HS-27A (cell line): ENCODE data around the gene ATG5.

Experiments
- DNase-seq: peaks from one replicate; pipeline ENCODE4 v3.0.0-alpha.2; 2012; ENCODE audit warnings: low read depth, missing footprints

Gene ATG5

DNA sequence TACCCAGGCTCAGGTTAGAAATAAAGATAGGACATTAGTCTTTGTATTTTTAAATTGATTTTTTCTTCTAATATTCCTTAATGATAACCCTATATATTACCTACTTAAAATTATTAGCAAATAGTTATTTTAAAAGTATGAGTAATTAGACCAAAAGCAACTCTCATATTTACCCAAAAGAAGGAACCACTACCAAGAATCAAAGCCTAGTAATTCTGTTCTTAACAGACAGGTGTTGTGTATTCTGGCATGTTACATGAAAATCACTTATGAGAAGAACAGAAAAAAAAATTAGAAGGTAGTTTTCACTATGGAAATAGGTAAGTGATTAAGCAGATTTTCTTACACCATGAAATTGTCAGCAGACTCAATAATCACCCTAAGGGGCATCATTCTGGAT, 105.1 kb downstream of the ATG5 start:
- no peak for DNase-seq

DNA sequence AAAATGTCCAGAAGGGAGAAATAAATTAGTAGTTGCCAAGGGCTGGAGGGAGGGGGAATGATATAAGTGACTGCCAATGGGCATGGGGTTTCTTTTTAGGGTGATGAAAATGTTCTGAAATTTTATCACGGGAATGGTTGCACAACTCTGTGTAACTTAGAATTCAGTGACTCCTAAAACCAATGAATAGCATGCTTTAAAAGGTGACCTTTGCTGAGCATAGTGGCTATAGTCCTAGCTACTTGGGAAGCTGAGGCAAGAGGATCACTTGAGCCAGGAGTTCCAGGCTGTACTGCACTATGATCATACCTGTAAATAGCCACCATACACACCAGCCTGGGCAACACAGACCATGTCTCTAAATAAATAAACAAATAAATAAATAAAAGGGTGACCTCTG, 109.0 kb downstream of the ATG5 start:
- DNase-seq = no peak

DNA sequence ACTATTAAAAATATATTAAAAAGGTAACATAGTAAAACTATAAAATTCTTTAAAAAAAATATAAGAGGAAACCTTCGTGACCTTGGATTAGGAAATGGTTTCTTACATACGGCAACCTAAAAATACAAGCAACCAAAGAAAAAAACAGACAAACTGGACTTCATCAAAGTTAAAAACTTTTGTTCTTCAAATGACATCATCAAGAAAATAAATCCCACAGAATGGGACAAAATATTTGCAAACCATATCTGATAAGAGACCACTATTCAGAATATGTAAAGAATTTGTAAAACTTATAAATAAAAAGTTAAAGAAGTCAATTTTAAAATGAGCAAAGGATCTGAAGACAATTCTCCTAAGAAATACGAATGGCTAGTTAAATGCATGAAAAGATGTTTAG, 110.0 kb downstream of the ATG5 start:
- no peak for DNase-seq

DNA sequence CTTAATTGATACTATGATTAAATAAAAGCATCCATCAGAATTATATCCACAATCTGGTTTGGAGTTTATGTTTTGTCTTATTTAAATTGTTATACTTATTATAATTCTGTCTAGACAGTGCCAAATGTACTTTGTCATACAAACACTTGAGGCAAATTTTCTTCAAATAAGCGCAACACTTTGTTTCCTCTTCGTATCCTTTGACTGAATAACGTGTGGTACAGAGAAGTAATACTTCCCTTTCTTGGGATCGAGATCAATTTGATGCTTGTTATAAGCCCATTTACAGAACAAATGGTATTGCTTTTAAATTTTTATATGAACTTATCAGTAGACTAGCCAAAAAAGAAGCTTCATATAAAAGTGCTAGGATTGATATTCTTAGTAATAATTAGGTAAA, 111.0 kb downstream of the ATG5 start:
- DNase-seq = no peak

DNA sequence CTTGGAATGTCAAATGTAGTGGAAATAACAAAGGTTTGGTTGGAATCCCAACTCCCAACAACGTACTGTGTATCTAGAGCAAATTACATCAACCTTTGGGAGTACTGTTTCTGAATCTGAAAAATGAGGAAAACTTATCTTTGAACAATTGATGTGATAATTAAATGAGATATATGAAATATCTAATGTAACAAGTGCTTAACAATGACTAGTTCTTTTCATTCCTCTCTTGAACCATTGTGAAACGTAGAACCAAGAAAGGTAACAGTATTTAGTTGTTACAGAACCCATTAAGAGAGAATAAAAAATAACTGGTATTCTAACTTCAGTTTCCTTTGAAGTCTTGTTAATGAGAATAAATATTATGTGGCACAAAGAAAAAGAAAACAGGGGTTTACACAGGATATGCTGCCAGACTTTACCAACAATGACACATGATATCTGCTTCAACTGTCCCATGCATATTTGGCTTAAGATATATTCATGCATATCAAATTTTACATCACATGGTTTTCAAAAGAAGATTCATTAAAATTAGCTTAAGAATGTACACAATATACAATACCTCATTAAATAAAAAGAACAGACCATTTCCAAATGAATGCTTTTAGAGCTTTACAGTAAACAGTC, 111.8 kb downstream of the ATG5 start:
- no peak for DNase-seq

DNA sequence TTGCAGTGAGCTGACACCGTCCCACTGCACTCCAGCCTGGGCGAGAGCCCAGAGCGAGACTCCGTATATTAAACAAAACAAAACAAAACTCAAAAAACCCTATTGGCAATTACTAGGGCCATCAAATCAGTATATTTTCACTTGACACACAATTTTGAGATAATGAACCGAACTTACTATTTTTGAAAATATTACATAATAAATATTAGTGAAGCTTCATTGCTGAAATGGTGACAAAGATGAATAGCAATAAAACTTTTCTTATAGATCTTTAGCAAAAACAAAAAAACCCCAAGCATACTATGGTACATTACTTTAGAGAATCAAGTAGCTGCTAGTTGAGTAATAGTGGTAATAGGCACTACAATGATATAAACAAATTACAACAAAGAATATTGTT, 113.0 kb downstream of the ATG5 start:
- no peak for DNase-seq

DNA sequence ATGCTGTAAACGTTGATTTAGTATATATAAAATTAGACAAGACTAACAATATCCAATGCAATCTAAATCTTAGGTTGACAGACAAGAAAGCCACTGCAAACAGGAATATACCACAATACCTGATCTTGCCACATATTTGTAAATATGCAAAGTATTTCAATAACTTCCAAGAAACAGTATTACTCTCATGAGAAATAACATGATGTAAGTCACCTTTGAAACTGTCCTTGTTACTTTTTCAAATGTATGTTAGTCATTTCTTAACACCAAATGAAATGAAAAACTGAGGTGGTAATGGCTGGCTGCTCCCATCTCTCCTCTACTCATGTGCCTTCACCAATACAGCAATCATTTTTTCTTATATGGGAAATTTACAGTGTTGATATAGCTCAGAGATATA, 118.7 kb downstream of the ATG5 start:
- no peak for DNase-seq

DNA sequence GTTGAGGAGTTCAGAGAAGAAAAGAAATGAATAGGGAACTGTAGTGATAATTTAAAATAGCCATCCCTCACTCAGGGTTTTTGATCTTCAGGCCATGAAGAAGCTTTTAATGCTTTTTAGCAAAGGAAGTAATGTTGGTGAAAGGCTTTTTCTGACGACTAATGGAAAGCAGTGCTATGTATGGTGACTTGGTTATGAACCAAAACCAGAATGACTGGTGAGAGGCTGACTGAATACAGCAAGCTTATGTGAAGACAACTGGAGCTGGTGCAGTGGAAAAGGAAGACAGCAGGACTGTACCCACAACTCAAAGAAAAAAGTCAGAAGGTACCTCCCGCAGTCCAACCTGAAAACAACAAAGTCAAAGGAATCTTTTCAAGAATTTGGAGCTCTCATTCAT, 120.6 kb downstream of the ATG5 start:
- no peak for DNase-seq

DNA sequence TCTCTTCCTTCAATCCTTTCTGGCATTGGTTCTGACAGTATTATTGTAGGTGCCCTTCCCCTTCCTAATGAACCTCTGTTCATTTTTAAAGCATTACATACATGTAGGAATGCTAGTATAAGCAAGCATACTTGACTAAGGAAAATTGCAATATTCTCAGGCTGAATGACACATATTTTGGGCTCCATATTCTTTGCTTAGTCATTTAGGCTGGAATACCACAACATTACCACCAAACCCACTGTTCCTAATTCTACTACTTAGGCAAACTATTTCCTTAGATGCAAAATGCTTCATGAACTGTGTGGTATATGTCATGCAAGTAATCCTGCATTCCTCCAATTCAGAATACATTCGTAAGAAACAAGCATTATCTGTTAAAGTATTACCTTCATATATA, 125.6 kb downstream of the ATG5 start:
- peak; percentile 63 for DNase-seq

DNA sequence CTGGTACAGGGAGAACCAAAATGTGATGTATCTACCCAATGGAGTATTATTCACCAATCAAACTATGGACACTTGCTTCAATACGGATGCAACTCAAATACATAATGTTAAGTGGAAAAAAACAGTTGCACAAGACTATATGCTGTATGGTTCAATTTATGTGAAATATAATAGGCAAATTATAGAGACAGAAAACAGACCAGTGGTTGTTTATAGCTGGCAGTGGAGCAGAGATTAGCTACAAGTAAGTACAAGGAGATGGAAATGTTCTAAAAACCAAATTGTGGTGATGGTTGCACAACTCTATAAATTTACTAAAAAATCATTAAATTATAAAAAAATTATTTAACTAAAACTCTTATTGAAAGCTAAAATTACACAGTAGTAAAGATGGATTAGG, 126.2 kb downstream of the ATG5 start:
- DNase-seq = no peak

DNA sequence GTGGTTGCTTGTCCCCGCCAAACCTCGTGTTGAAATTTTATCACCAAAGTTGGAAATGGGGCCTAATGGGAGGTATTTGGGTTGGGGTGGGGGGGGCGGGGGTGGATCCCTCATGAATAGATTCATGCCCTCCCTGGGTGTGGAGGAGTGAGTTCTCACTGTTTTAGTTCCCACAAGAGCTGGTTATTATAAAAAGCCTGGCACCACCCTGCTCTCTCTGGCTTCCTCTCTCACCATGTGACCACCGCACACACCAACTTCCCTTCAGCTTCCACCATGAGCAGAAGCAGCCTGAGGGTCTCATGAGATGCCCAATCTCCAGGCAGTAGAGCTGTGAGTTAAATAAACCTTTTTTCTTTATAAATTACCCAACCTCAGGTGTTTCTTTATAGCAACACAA, 128.1 kb downstream of the ATG5 start:
- no peak for DNase-seq

DNA sequence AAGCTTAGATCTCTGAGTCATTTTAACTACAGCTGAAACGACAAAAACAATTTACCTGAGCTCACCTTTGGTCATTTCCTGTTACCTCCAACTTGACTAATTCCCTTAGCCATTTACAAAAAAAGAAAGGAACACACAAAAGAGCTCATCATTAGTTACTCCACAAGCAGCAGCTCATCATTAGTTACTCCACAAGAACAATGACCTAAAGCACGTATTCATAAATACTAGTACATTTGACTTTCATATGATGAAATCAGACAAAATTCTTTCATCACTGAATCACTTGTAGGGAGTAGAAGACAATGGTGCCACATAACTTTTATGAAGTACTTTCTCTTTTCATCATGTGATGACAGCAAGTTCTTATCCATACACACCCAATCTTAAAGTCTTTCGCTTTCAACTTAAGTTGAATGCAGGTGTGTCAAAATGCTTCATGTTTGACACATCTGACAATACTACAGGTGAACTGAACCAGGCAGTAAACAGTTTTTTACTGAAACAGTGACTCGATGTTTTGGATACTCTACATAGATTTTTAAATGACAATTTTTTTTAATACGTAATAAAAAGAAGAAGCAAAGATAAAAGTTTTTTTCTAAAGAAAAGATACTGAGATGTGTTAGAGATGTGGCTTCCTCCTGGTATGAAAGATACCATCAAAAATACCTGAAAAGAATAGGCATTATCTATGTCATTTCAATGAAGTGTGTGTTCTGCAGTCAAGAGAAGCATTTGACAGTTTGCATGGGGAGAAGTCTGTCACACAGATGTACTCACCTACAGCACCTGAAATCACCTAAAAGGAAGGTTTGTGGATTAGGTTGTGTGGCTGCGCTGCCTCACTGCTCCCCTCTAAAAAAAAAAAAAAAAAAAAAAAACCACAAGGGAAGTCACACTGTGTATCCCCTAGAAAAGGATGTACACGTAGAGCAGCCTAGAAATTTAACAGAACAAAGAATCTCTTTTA, 130.3 kb downstream of the ATG5 start:
- DNase-seq = no peak

DNA sequence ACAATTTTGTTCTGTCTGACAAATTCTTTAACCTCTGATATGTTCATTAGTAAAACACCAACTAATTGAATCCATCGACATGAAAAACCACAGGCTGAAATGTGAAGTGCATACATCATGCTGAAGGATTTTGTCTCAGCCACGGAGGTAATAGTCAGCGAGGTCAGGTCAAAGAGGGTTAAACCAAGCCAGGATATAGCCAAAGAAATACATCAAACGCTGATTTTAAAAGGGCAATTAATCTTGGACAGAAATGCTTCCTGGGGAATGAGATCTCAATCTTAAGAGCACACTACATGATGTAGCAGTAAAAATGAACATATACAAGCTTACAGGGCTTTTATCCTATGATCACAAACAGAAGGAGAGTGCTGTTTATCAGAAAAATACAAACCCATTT, 132.7 kb downstream of the ATG5 start:
- DNase-seq = no peak

DNA sequence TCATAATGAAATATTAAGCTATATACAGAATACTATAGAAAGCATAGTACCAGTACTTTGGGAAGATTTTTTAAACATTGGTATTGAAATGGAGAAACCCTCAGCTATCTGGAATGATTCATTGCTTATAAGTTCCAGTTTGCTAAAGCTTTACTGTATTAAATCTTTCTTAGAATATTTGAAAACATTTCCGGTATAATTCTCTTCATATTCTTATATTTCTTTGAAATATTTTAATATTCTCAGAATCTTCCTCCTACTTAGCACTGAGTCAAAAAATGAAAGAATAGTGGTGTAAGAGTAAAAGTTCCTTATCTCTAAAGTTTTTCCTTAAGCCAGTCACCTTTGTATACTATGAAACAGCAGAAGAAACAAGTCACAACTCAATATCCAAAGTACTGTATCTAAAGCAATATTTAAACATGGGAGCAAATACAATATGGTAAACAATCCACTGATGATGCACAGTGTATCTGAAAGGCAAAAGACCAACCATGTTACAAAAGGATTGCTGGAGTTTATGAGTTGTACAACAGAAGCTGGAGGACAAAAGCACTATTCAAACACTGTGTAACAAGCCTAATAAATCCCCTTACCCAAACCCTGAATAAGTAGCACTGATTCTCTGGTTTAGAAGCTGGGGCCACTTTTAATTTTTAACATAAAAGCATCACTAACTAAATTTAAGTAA, 137.3 kb downstream of the ATG5 start:
- DNase-seq = no peak

DNA sequence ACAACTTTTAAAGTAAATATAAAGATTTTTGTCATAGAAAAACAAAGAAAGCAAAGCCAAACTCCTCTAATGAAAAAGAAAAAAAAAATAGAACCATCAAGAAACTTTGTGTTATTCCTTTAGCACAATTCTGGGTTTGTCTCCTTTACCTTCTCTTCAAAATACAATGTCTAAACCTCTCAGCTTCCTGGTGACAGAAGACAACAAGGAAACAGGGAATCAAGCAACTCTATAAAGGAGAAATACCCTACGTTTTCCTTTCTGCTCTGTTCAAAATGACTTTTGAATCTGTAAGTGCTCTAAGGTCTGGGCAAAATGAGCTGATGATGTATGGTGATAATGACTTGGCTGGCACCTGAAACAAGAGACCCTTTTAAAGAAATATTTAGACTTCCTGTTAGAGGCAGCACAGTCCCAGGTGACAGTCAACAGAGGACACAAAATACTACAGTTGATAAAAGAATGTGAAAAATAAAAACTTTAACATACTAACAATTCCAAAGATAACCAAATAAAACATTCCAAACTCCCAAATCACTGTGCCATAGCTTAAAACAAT, 138.1 kb downstream of the ATG5 start:
- no peak for DNase-seq

DNA sequence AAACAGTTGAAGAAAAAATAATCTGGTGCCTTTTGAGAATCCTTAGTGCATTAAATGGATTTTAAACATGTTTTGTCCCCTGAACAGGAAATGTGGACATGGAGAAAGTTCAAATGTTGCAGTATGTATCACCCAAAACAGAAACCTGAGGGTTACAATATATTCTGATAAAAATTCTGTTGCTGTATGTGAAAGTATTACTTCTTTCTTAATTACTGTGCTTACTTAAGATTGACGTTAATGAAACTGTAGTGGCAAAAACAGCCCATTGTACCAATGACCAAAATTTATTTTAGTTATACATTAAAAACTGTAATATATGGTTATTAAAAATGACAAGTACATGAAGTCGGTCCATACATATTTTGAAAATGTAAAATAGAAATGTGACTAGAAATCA, 138.8 kb downstream of the ATG5 start:
- DNase-seq = no peak

DNA sequence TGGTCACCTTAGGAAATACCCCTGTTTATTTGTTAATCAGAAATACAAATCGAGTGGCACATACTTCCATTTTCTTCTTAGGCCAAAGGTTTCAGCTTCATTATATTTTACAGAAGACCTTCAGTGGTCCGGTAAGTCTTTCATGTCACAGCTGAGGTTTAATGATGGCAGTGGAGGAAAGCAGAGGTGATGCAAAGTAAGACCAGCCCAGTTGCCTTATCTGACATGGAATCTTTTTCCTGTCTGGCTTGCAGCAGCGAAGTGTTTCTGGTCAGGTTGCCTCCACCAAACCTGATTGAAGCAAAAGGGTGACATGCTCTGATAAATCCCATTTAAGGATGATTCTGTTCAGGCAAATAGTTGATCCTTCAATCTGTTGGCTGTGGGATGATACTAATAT, 139.4 kb downstream of the ATG5 start:
- DNase-seq = no peak

DNA sequence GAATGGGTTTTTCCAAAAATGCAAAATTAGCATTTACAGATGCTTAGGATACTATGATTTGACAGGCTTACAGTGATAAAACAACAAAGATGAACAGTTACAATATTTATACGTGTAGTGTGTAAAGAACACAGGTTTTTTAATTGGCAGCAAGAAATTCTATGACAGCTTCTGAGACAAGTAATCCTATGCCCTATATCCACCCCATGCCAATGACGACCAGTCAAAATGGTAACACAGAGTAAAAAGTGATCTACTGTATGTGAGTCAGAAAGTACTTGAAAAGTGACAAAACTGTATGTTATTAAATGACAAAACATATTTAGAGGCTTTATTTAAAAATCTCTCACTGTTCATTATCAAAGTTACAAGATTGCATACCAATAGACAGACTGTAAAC, 139.9 kb downstream of the ATG5 start:
- no peak for DNase-seq

DNA sequence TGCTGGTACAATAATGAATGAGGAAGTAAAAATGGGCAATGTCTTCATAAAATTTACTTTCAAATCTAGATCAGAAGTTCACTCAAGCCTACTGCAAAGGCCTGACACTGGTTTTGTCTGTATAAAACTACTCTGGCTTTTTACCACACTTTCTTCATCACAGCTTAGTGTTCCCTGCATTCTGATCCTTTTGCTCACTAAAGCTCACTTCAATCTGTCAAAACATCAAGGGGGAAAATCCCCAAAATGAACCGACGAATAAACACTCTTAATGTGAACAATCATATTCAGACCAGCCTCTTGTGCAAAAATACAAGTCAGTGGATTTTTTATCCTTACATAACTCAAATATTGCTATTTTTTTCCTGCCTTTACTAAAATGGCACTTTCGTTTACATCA, 140.9 kb downstream of the ATG5 start:
- DNase-seq = no peak

DNA sequence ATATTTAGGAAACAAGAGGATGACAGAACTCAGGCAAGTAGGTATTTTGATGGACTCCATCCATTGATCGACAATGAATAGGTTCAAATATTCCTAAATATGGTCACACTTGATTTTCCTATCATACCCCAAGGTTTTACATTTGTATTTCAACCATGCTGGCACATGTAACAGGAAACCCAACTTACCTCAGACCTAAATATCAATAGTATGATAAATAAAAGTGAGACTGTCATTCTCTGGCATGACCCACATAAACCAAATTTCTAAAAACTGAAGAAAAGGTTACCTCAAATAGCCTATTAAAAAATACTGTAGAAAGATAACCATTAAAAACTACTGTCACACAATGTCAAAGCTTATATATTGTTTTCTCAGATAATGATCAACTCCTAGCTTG, 142.1 kb downstream of the ATG5 start:
- no peak for DNase-seq

DNA sequence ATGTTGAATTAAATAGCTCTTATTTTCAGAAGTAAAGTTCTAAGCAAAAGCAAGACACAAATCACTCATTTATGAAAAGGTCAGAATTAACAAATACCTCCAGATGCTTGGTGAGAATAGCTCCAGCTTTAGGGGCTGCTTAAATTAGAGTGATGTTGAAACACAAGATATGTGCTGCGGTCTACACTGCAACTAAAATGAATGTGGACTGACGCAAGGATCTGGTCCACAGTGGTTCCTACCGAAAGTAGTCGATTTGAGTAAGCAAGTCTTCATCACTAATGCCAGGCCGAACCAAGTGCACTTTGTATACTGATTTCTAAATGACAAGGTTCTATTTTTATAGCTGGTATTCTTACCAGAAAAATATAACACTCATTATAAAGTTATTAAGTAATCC, 143.1 kb downstream of the ATG5 start:
- DNase-seq = no peak

DNA sequence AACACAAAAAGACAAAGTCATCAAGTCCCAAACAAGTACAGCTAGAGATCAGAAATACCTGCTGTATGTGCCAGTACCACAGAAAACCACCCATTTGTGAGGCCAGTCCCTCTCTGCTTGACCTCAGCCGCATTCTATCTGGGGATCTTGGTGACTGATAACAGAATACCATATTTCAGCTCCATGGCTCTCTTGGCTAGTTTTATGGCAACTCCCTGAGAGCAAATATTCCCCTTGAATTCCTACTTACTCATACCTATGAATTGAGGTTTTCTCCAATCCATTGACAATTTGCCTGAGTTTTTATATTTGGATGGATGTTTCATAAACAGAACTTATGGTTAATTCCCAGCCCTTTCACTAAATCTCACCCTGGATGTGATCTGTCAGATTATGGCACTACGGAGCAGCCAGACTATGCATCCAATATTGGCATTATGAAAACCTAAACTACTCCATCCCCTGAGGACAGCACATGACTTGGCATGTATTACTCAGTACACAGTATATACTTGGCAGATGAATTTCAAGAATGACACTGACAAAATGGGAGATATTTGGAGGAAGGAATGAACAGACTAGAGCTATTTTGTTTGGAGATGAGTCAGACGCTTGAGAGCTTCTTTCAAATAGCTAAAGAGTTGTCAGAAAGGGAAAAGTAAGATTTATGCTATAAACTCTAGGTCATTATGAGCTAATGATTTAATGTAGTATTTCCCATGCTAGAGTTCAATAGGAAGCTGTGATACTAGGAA, 143.7 kb downstream of the ATG5 start:
- peak; percentile 76 for DNase-seq
